CD14-positive monocyte (primary cell): ENCODE results near the gene SVIL. TPM values are rescaled to one million over a fixed set of nuclear protein-coding genes. Genes with fewer than 3 reads are reported as not detected.
"Not testable (repeated sequence)": the region's sequence is repeated elsewhere in the genome, so short reads cannot be mapped to it uniquely, and the experiment has no call there.

Source experiments
- DNase-seq, 3 donors: peaks; one replicate each; pipeline ENCODE4 v3.0.0-alpha.2; 2011 to 2022
- H2AFZ ChIP-seq: 2 replicates; pipeline ENCODE4 v1.6.0; 2012; ENCODE audit warnings: mild to moderate bottlenecking, low read depth, low read length, inconsistent platforms; ENCODE audit not compliant: insufficient read depth, poor library complexity, severe bottlenecking
- H3K27ac ChIP-seq, 2 donors: 1 replicate in 1 of 2; 2 replicates in 1 of 2; pipeline ENCODE4 v1.5.1; 2012 to 2013; ENCODE audit warnings: low read length in 2 of 2, control low read depth in 1 of 2, inconsistent platforms in 1 of 2, low read depth in 1 of 2, mild to moderate bottlenecking in 1 of 2
- H3K27me3 ChIP-seq, 2 donors: one replicate each; pipeline versions ENCODE4 v1.6.0 to v1.6.1; 2011 to 2013; ENCODE audit warnings: low read length in 2 of 2; ENCODE audit not compliant: control insufficient read depth in 2 of 2, insufficient read depth in 2 of 2
- H3K36me3 ChIP-seq, 2 donors: replicated peaks in 1 of 2; 1 replicate in 1 of 2; 2 replicates in 1 of 2; pipeline versions ENCODE4 v1.5.1 to v1.6.1; 2012 to 2013; ENCODE audit warnings: low read length in 2 of 2, control low read depth in 1 of 2, inconsistent platforms in 1 of 2, mild to moderate bottlenecking in 1 of 2; ENCODE audit not compliant: insufficient read depth in 2 of 2, control insufficient read depth in 1 of 2
- H3K4me1 ChIP-seq, 2 donors: 1 replicate in 1 of 2; 2 replicates in 1 of 2; pipeline versions ENCODE4 v1.5.1 to v1.6.1; 2012 to 2013; ENCODE audit warnings: low read length in 2 of 2, control low read depth in 1 of 2, inconsistent platforms in 1 of 2, mild to moderate bottlenecking in 1 of 2, moderate library complexity in 1 of 2; ENCODE audit not compliant: insufficient read depth in 2 of 2, control insufficient read depth in 1 of 2
- H3K4me2 ChIP-seq: replicated peaks from 2 replicates; pipeline ENCODE3; 2012; ENCODE audit warnings: low read length, moderate library complexity, mild to moderate bottlenecking; ENCODE audit not compliant: poor library complexity, severe bottlenecking; ENCODE audit errors: extremely low read depth
- H3K4me3 ChIP-seq, 3 experiments: fragments of 200-600 bp in 1 of 3; sonication (generic) in 1 of 3; replicated peaks in 1 of 3; 1 replicate in 2 of 3; 2 replicates in 1 of 3; pipeline ENCODE4 v1.5.1; 2011 to 2013; ENCODE audit warnings: low read length in 3 of 3, mild to moderate bottlenecking in 3 of 3, control low read depth in 2 of 3, low read depth in 2 of 3, inconsistent platforms in 1 of 3, moderate library complexity in 1 of 3
- H3K79me2 ChIP-seq: 2 replicates; pipeline ENCODE4 v1.6.0; 2012; ENCODE audit warnings: mild to moderate bottlenecking, control low read depth, inconsistent platforms, low read length, moderate library complexity; ENCODE audit not compliant: insufficient read depth
- H3K9ac ChIP-seq: 2 replicates; pipeline ENCODE4 v1.6.0; 2017; ENCODE audit warnings: low read length, mild to moderate bottlenecking; ENCODE audit not compliant: insufficient read depth, poor library complexity, severe bottlenecking
- H3K9me3 ChIP-seq, 2 donors: replicated peaks in 1 of 2; 1 replicate in 1 of 2; 2 replicates in 1 of 2; pipeline versions ENCODE4 v1.5.1 to v1.6.1; 2012 to 2013; ENCODE audit warnings: low read length in 2 of 2, control low read depth in 1 of 2; ENCODE audit not compliant: control insufficient read depth in 1 of 2, insufficient read depth in 1 of 2
- H4K20me1 ChIP-seq: 2 replicates; pipeline ENCODE4 v1.6.0; 2012; ENCODE audit warnings: mild to moderate bottlenecking, low read length, control low read depth, moderate library complexity; ENCODE audit not compliant: insufficient read depth
- H3K27ac Mint-ChIP-seq, 7 donors: one replicate each; pipeline ENCODE4 v1.8.0; 2020; ENCODE audit warnings: mild to moderate bottlenecking in 7 of 7, mixed read lengths in 7 of 7, moderate library complexity in 6 of 7, inconsistent platforms in 2 of 7
- H3K27me3 Mint-ChIP-seq, 3 donors: one replicate each; pipeline ENCODE4 v1.8.0; 2021 to 2022; ENCODE audit warnings: low read depth in 3 of 3, mild to moderate bottlenecking in 3 of 3, mixed read lengths in 3 of 3, moderate library complexity in 3 of 3, inconsistent platforms in 1 of 3
- H3K36me3 Mint-ChIP-seq, 2 donors: one replicate each; pipeline ENCODE4 v1.8.0; 2020; ENCODE audit warnings: mixed read lengths in 2 of 2, inconsistent platforms in 1 of 2, mild to moderate bottlenecking in 1 of 2
- H3K4me1 Mint-ChIP-seq: one replicate; pipeline ENCODE4 v1.8.0; 2020; ENCODE audit warnings: mild to moderate bottlenecking, mixed read lengths
- H3K4me3 Mint-ChIP-seq, 2 donors: one replicate each; pipeline ENCODE4 v1.8.0; 2020; ENCODE audit warnings: mild to moderate bottlenecking in 2 of 2, mixed read lengths in 2 of 2, moderate library complexity in 1 of 2
- H3K9me3 Mint-ChIP-seq, 7 donors: one replicate each; pipeline ENCODE4 v1.8.0; 2020 to 2022; ENCODE audit warnings: mixed read lengths in 7 of 7, mild to moderate bottlenecking in 6 of 7, moderate library complexity in 6 of 7, inconsistent platforms in 2 of 7
- WGBS: methylation state at CpG from one replicate; pipeline ENCODE4 v1.1.5; 2013; ENCODE audit warnings: missing lambda C conversion rate; ENCODE audit not compliant: insufficient coverage; 5-methylcytosine and 5-hydroxymethylcytosine counted together
- intact Hi-C, 2 donors: fragments of 100-400 bp; cut with micrococcal nuclease; formaldehyde crosslinking; loops; one replicate each; pipeline versions ENCODE4 v1.15.0 to v1.15.1; 2023
- polyA plus RNA-seq, 3 donors: library from polyadenylated mRNA; depleted of rRNA in 1 of 3; unstranded in 2 of 3; stranded (reverse) in 1 of 3; fragments of 300-500 nt in 2 of 3; fragments of >200 nt in 1 of 3; fragmentation: Illumina TruSeq in 2 of 3; gene quantifications; 1 replicate in 2 of 3; 2 replicates in 1 of 3; pipeline ENCODE4 v1.2.3, GENCODE V29; 2012 to 2021
- TF ChIP-seq, protein P1 (sequence below): fragments of 200-600 bp; IDR thresholded peaks from one replicate; pipeline ENCODE4 v1.8.0; 2022; ENCODE audit warnings: antibody characterized with exemption, mild to moderate bottlenecking

Gene SVIL
- polyA plus RNA-seq, 3 donors, result 2.1 to 14.3 (median 5.8) TPM

DNA sequence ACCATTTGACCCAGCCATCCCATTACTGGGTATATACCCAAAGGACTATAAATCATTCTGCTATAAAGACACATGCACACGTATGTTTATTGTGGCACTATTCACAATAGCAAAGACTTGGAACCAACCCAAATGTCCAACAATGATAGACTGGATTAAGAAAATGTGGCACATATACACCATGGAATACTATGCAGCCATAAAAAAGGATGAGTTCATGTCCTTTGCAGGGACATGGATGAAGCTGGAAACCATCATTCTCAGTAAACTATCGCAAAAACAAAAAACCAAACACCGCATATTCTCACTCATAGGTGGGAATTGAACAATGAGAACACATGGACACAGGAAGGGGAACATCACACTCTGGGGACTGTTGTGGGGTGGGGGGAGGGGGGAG, 85.3 kb downstream of the SVIL start:
- H3K4me2 ChIP-seq, H3K27ac Mint-ChIP-seq, H2AFZ ChIP-seq, H3K9me3 Mint-ChIP-seq, H3K79me2 ChIP-seq, H3K27me3 ChIP-seq, H3K27ac ChIP-seq, H3K9me3 ChIP-seq, H3K27me3 Mint-ChIP-seq, H4K20me1 ChIP-seq, H3K4me3 Mint-ChIP-seq, H3K9ac ChIP-seq, H3K4me3 ChIP-seq, DNase-seq, intact Hi-C loops: not testable (repeated sequence)
- H3K4me1 ChIP-seq, result peaks cover 1 to 14% of the 10 kb centered on the region in 2 donors
- Mint-ChIP-seq H3K4me1 (peaks cover 17% of the 10 kb centered on the region), H3K36me3 (peaks cover 41 to 63% of the 10 kb centered on the region in 2 donors)
- no CpG with 5 or more reads among the region's 3 CpGs for WGBS
- H3K36me3 ChIP-seq, result peaks cover 21 to 56% of the 10 kb centered on the region in 2 donors

DNA sequence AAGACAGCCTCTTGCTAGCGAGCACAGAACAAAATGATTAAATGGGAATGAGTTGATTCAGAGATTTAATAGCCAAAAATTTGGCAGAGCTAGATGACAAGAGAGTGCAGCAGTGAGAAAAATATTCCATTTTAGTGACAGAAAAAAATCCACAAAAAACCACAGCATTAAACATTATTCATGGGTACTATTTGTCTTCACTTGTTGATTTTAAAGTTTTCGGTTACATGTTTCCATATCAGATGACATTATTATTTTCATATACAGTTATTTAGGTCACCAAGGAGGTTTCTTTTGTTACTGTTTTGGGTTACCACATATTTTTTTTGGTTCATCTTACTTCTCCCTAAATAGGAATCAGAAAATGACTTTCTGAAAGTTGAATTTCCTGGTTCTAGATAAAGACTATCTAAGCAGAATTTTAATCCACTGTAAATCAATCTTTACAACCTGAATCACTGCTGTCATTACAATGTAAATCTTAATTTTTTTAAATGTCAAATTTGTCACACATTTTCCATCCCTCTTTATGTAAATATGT, 87.9 kb downstream of the SVIL start:
- Histone ChIP-seq H3K9ac (no peak overlapping the region), H3K9me3 (no peaks in the 10 kb centered on the region), H2AFZ (no peak overlapping the region), H3K4me2 (no peak overlapping the region), H3K27ac (peak overlapping the region in 1 of 2 donors; percentile 22), H3K36me3 (peaks cover 21 to 51% of the 10 kb centered on the region in 2 donors), H3K27me3 (no peaks in the 10 kb centered on the region), H3K79me2 (peaks cover 2% of the 10 kb centered on the region), H3K4me1 (peaks cover 0 to 6% of the 10 kb centered on the region in 2 donors), H3K4me3 (no peak overlapping the region), H4K20me1 (peaks cover 12% of the 10 kb centered on the region)
- Mint-ChIP-seq H3K27me3 (no peaks in the 10 kb centered on the region), H3K27ac (peak overlapping the region in 1 of 7 donors; percentile 21), H3K4me1 (peaks cover 11% of the 10 kb centered on the region), H3K4me3 (no peak overlapping the region), H3K9me3 (peaks cover 0 to 1% (median 0%) of the 10 kb centered on the region in 7 donors), H3K36me3 (peaks cover 36 to 58% of the 10 kb centered on the region in 2 donors)
- no CpG with 5 or more reads among the region's 2 CpGs for WGBS
- intact Hi-C loops, result no loop called here
- TF ChIP-seq, protein P1, sequence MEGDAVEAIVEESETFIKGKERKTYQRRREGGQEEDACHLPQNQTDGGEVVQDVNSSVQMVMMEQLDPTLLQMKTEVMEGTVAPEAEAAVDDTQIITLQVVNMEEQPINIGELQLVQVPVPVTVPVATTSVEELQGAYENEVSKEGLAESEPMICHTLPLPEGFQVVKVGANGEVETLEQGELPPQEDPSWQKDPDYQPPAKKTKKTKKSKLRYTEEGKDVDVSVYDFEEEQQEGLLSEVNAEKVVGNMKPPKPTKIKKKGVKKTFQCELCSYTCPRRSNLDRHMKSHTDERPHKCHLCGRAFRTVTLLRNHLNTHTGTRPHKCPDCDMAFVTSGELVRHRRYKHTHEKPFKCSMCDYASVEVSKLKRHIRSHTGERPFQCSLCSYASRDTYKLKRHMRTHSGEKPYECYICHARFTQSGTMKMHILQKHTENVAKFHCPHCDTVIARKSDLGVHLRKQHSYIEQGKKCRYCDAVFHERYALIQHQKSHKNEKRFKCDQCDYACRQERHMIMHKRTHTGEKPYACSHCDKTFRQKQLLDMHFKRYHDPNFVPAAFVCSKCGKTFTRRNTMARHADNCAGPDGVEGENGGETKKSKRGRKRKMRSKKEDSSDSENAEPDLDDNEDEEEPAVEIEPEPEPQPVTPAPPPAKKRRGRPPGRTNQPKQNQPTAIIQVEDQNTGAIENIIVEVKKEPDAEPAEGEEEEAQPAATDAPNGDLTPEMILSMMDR, result no peak
- DNase-seq, result no peak
